Ureter (tissue), 1 donor: ENCODE results near the gene GAS2L2. TPM values are rescaled to one million over a fixed set of nuclear protein-coding genes. Genes with fewer than 3 reads are reported as not detected.
A peak's percentile ranks its signal among the peaks of the same experiment; 100 is the strongest.

Source experiments
- DNase-seq: peaks from one replicate; pipeline ENCODE4 v3.0.0-alpha.2; 2020; ENCODE audit warnings: low spot score
- total RNA-seq: library from RNA; stranded (reverse); gene quantifications from one replicate; pipeline ENCODE4 v1.2.4, GENCODE V29; 2023
- donor health status: DM: yes; HTN: yes; CAD: no.

The GAS2L2 gene
- not detected for total RNA-seq

- no peak for DNase-seq
These were observed at the start of gene GAS2L2 for GRCh38 chr17:35752945-35753764. GAS2L2 (minus strand) TSS chr17:35753239; CDS start chr17:35752850, 389 bp downstream.

GRCh38 chr17:35801583-35802224, 48.7 kb upstream of the GAS2L2 start:
- DNase-seq: peak; percentile 66

- peak; percentile 85 for DNase-seq
These were observed 46.9 kb upstream of the GAS2L2 start for GRCh38 chr17:35799942-35800341.

- no peak for DNase-seq
These were observed 44.9 kb upstream of the GAS2L2 start for GRCh38 chr17:35797918-35798317.

GRCh38 chr17:35797370-35797769, 44.3 kb upstream of the GAS2L2 start:
- DNase-seq: peak; percentile 33

- DNase-seq: peak; percentile 8
These were observed 43.9 kb upstream of the GAS2L2 start for GRCh38 chr17:35796942-35797341.

GRCh38 chr17:35795871-35796265, 42.8 kb upstream of the GAS2L2 start:
- DNase-seq: no peak

- peak; percentile 68 for DNase-seq
These were observed 42.2 kb upstream of the GAS2L2 start, which contains the start of gene MMP28 for GRCh38 chr17:35795007-35795870. MMP28 (minus strand) TSS chr17:35795641; CDS start chr17:35795377, 264 bp downstream.

GRCh38 chr17:35793257-35793656, 40.2 kb upstream of the GAS2L2 start:
- DNase-seq: peak; percentile 19

- DNase-seq: no peak
These were observed 38.8 kb upstream of the GAS2L2 start for GRCh38 chr17:35791681-35792350.

GRCh38 chr17:35790841-35791240, 37.8 kb upstream of the GAS2L2 start:
- no peak for DNase-seq

GRCh38 chr17:35788477-35789368, 35.7 kb upstream of the GAS2L2 start:
- DNase-seq: no peak

- DNase-seq: no peak
These were observed 33.9 kb upstream of the GAS2L2 start for GRCh38 chr17:35786941-35787432.

- DNase-seq: peak; percentile 72
These were observed 31.9 kb upstream of the GAS2L2 start for GRCh38 chr17:35784895-35785294.

GRCh38 chr17:35780950-35781349, 27.9 kb upstream of the GAS2L2 start:
- no peak for DNase-seq

GRCh38 chr17:35778641-35779196, 25.7 kb upstream of the GAS2L2 start:
- no peak for DNase-seq

- DNase-seq: no peak
These were observed 22.5 kb upstream of the GAS2L2 start for GRCh38 chr17:35775583-35775982.

GRCh38 chr17:35775039-35775438, 22.0 kb upstream of the GAS2L2 start:
- no peak for DNase-seq

- DNase-seq: peak; percentile 84
These were observed 21.5 kb upstream of the GAS2L2 start for GRCh38 chr17:35774499-35774898.
